Cardiac muscle cell (in vitro differentiated cells and primary cell): ENCODE data around the gene QSOX2. TPM values are rescaled to one million over a fixed set of nuclear protein-coding genes. Genes with fewer than 3 reads are reported as not detected.
A peak's percentile ranks its signal among the peaks of the same experiment; 100 is the strongest.

Experiments
- DNase-seq, 2 donors: peaks; one replicate each; pipeline versions ENCODE4 v3.0.0 to v3.0.0-alpha.2; 2010 to 2017; ENCODE audit warnings: low read depth in 1 of 2, low spot score in 1 of 2
- H3K27ac ChIP-seq: fragments of 200-600 bp; sonication (generic); 2 replicates; pipeline ENCODE4 v1.5.1; 2016
- H3K27me3 ChIP-seq: fragments of 200-600 bp; sonication (generic); 2 replicates; pipeline ENCODE4 v1.6.0; 2016; ENCODE audit warnings: control low read depth
- H3K36me3 ChIP-seq: fragments of 200-600 bp; sonication (generic); 2 replicates; pipeline ENCODE4 v1.5.1; 2016; ENCODE audit warnings: control low read depth
- H3K4me1 ChIP-seq: fragments of 200-600 bp; sonication (generic); 2 replicates; pipeline ENCODE4 v1.8.1; 2017; ENCODE audit warnings: low read depth, mild to moderate bottlenecking, mixed run types
- H3K4me3 ChIP-seq: fragments of 200-600 bp; sonication (generic); 2 replicates; pipeline ENCODE4 v1.5.1; 2016; ENCODE audit warnings: mild to moderate bottlenecking
- H3K9me3 ChIP-seq: fragments of 200-600 bp; sonication (generic); 2 replicates; pipeline ENCODE4 v1.5.1; 2017; ENCODE audit warnings: low read depth, mild to moderate bottlenecking, control low read depth
- CTCF ChIP-seq: IDR thresholded peaks from 2 replicates; pipeline ENCODE4 v1.5.1; 2012; ENCODE audit warnings: low read depth, mild to moderate bottlenecking, low read length
- polyA plus RNA-seq: library from polyadenylated mRNA; unstranded; fragments of >200 nt; fragmentation: Nextera tagmentation; extraction: Ambion mirVana; gene quantifications from 2 replicates; pipeline ENCODE4 v1.2.1, GENCODE V29; 2016
- total RNA-seq: library from RNA; depleted of rRNA; stranded (reverse); fragments of >200 nt; gene quantifications from 2 replicates; pipeline ENCODE4 v1.2.3, GENCODE V29; 2016

QSOX2 gene
- total and polyA plus RNA-seq, 2 experiments from 2014 or later: 1.7 to 10.5 TPM

GRCh38 chr9:136225748-136226679 is 19.6 kb downstream of the QSOX2 start:
- TF ChIP-seq CTCF: peak; percentile 90
- no peaks in the 10 kb centered on the region for H3K27me3 ChIP-seq
- H3K36me3 ChIP-seq: no peaks in the 10 kb centered on the region
- no peak overlapping the region for H3K4me3 ChIP-seq
- no peaks in the 10 kb centered on the region for H3K4me1 ChIP-seq
- DNase-seq: peak; percentile 58 to 78
- H3K9me3 ChIP-seq: no peaks in the 10 kb centered on the region
- no peak overlapping the region for H3K27ac ChIP-seq

- Histone ChIP-seq H3K4me3 (no peak overlapping the region), H3K27me3 (no peaks in the 10 kb centered on the region), H3K4me1 (no peaks in the 10 kb centered on the region), H3K36me3 (no peaks in the 10 kb centered on the region), H3K27ac (no peak overlapping the region), H3K9me3 (no peaks in the 10 kb centered on the region)
- TF ChIP-seq CTCF: no peak
- no peak for DNase-seq
These were observed 20.3 kb downstream of the QSOX2 start for GRCh38 chr9:136225366-136225747.

- H3K4me1 ChIP-seq: no peaks in the 10 kb centered on the region
- H3K4me3 ChIP-seq: no peak overlapping the region
- TF ChIP-seq CTCF: no peak
- H3K36me3 ChIP-seq: no peaks in the 10 kb centered on the region
- DNase-seq: no peak
- no peak overlapping the region for H3K27ac ChIP-seq
- no peaks in the 10 kb centered on the region for H3K27me3 ChIP-seq
- H3K9me3 ChIP-seq: no peaks in the 10 kb centered on the region
These were observed 21.6 kb downstream of the QSOX2 start for GRCh38 chr9:136223871-136224640.

GRCh38 chr9:136222906-136223285 is 22.7 kb downstream of the QSOX2 start:
- no peaks in the 10 kb centered on the region for H3K27me3 ChIP-seq
- no peaks in the 10 kb centered on the region for H3K36me3 ChIP-seq
- no peak overlapping the region for H3K27ac ChIP-seq
- H3K4me1 ChIP-seq: no peaks in the 10 kb centered on the region
- DNase-seq: no peak
- H3K4me3 ChIP-seq: no peak overlapping the region
- TF ChIP-seq CTCF: no peak
- H3K9me3 ChIP-seq: no peaks in the 10 kb centered on the region

- H3K9me3 ChIP-seq: no peaks in the 10 kb centered on the region
- no peaks in the 10 kb centered on the region for H3K4me1 ChIP-seq
- H3K36me3 ChIP-seq: no peaks in the 10 kb centered on the region
- H3K27ac ChIP-seq: no peak overlapping the region
- no peak for DNase-seq
- H3K27me3 ChIP-seq: no peaks in the 10 kb centered on the region
- no peak for TF ChIP-seq CTCF
- no peak overlapping the region for H3K4me3 ChIP-seq
These were observed 23.3 kb downstream of the QSOX2 start for GRCh38 chr9:136222166-136222905.
